ENCODE data around the gene PRKCI. TPM values are rescaled to one million over a fixed set of nuclear protein-coding genes. Genes with fewer than 3 reads are reported as not detected.
A peak's percentile ranks its signal among the peaks of the same experiment; 100 is the strongest.

PRKCI gene
- total and polyA plus RNA-seq, 9 of the 15 experiments (the other 6 are each of a cell fraction or from before 2014, with no cell fraction given) = 10.5 to 43.2 (median 31.4) TPM

- TF ChIP-seq SMARCC2 (IDR thresholded peaks at IDR 0.05; ENCODE audit: low read depth) (no peak), LARP7 (IDR thresholded peaks at IDR 0.05) (no peak), ZNF175 (CRISPR knock-in tag; IDR thresholded peaks at IDR 0.05; ENCODE audit: low read depth) (no peak), JUNB (CRISPR knock-in tag; conservative IDR thresholded peaks at IDR 0.05) (no peak), NFXL1 (CRISPR knock-in tag; IDR thresholded peaks at IDR 0.05) (no peak), SMARCE1 (IDR thresholded peaks at IDR 0.05) (no peak), PYGO2 (tag; IDR thresholded peaks at IDR 0.05) (0 out of 2 replicates have a peak, but pooled peaks have one; percentile 8), ZKSCAN1 (IDR thresholded peaks at IDR 0.05; ENCODE audit: low read depth, low read length) (no peak), ZNF696 (CRISPR knock-in tag; conservative IDR thresholded peaks at IDR 0.05) (no peak), CBFA2T3 (IDR thresholded peaks at IDR 0.05) (peak; percentile 27; the same call in 1 of the 2 replicates), PHF21A (IDR thresholded peaks at IDR 0.05; ENCODE audit: borderline replicate concordance, low read depth) (no peak), BMI1 (IDR thresholded peaks at IDR 0.05; ENCODE audit: low read length) (no peak), ZNF41 (CRISPR knock-in tag; conservative IDR thresholded peaks at IDR 0.05) (no peak), BRD4 (IDR thresholded peaks at IDR 0.05) (no peak), SMAD1 (IDR thresholded peaks at IDR 0.05; ENCODE audit: low read depth, low read length, partially characterized antibody) (no peak), CLOCK (CRISPR knock-in tag; IDR thresholded peaks at IDR 0.05; ENCODE audit: borderline replicate concordance) (no peak), HNRNPLL (IDR thresholded peaks at IDR 0.05; ENCODE audit: low read depth, low read length, poor library complexity, severe bottlenecking) (peak; percentile 60), ZNF740 (CRISPR knock-in tag; IDR thresholded peaks at IDR 0.05) (peak; percentile 65; the same call in 1 of the 2 replicates), ZNF740 (tag; IDR thresholded peaks at IDR 0.05) (no peak), E2F3 (CRISPR knock-in tag; IDR thresholded peaks at IDR 0.05) (no peak), ZBTB26 (CRISPR knock-in tag; IDR thresholded peaks at IDR 0.05) (peak; percentile 85; the same call in 1 of the 2 replicates), KHSRP (IDR thresholded peaks at IDR 0.05) (peak; percentile 62; the same call in 1 of the 2 replicates), NFIC (IDR thresholded peaks at IDR 0.05) (peak; percentile 91), ERF (CRISPR knock-in tag; IDR thresholded peaks at IDR 0.05) (no peak), GTF2E2 (tag; IDR thresholded peaks at IDR 0.05) (no peak), ATF4 (CRISPR knock-in tag; IDR thresholded peaks at IDR 0.05) (no peak)
Observed at GRCh38 chr3:170221924-170222646, at the start of gene PRKCI (continued).

All from K562 (cell line).